Left ventricle myocardium inferior (tissue), 1 donor: ENCODE data around the gene MINK1. TPM values are rescaled to one million over a fixed set of nuclear protein-coding genes. Genes with fewer than 3 reads are reported as not detected.
"Not testable (repeated sequence)": the region's sequence is repeated elsewhere in the genome, so short reads cannot be mapped to it uniquely, and the experiment has no call there.

ENCODE experiments used
- DNase-seq: peaks from one replicate; pipeline ENCODE4 v3.0.0-alpha.2; 2020
- H3K27ac ChIP-seq: fragments of 200-600 bp; replicated peaks from 2 replicates; pipeline ENCODE4 v1.8.0; 2021
- H3K27me3 ChIP-seq: fragments of 200-600 bp; 2 replicates; pipeline ENCODE4 v1.8.0; 2021; ENCODE audit warnings: low read depth
- H3K36me3 ChIP-seq: fragments of 200-600 bp; 2 replicates; pipeline ENCODE4 v1.8.0; 2021
- H3K4me1 ChIP-seq: fragments of 200-600 bp; 2 replicates; pipeline ENCODE4 v1.8.0; 2021
- H3K4me3 ChIP-seq: fragments of 200-600 bp; 2 replicates; pipeline ENCODE4 v1.8.0; 2021; ENCODE audit warnings: mild to moderate bottlenecking, moderate library complexity
- H3K9me3 ChIP-seq: fragments of 200-600 bp; replicated peaks from 2 replicates; pipeline ENCODE4 v1.8.0; 2021
- CTCF ChIP-seq: fragments of 200-600 bp; IDR thresholded peaks from 2 replicates; pipeline ENCODE4 v1.8.0; 2021; ENCODE audit warnings: antibody characterized with exemption, mild to moderate bottlenecking, borderline replicate concordance
- intact Hi-C: fragments of 100-400 bp; cut with micrococcal nuclease; formaldehyde crosslinking; loops from one replicate; pipeline ENCODE4 v1.11.0; 2022
- total RNA-seq: library from RNA; stranded (reverse); fragmentation: NEBNext Ultra II Directional; extraction: Animal tissue kit (Norgen Biotek cat#: 25700); gene quantifications from one replicate; pipeline ENCODE4 v1.2.1, GENCODE V29; 2021
- donor health status: DM: no; HTN: yes; CAD: no; lungs with severe emphysema.

MINK1 gene
- total RNA-seq, 1 donor from 2014 or later = 50.9 TPM

- intact Hi-C loops = no loop called here
- Histone ChIP-seq H3K9me3 (no peaks in the 10 kb centered on the region), H3K4me3 (peak within 1 kb of the TSS; percentile 67), H3K4me1 (peaks cover 47% of the 10 kb centered on the region), H3K27ac (peak within 1 kb of the TSS; percentile 68), H3K36me3 (no peaks in the 10 kb centered on the region), H3K27me3 (peaks cover 39% of the 10 kb centered on the region)
- peak; percentile 83 for TF ChIP-seq CTCF
- DNase-seq = peak; percentile 51
These were observed 70.1 kb downstream of the MINK1 start, which contains the start of gene CHRNE for GRCh38 chr17:4903051-4903818. CHRNE (minus strand) TSS chr17:4903098; CDS start chr17:4903063, 35 bp downstream.

- not testable (repeated sequence) for H3K27me3 ChIP-seq, H3K36me3 ChIP-seq, H3K9me3 ChIP-seq, H3K4me3 ChIP-seq, H3K27ac ChIP-seq, DNase-seq
- peaks cover 31% of the 10 kb centered on the region for H3K4me1 ChIP-seq
- intact Hi-C loops = loop anchor here (5.0 kb wide), 1 partner anchor 156 kb away; no protein-coding TSS in a partner anchor
These were observed 73.5 kb downstream of the MINK1 start for GRCh38 chr17:4906642-4907041.

- intact Hi-C loops = loop anchor here (5.0 kb wide), 1 partner anchor 154 kb away; no protein-coding TSS in a partner anchor
- Histone ChIP-seq H3K4me1 (peaks cover 19% of the 10 kb centered on the region), H3K27ac (peak overlapping the region; percentile 80), H3K27me3 (peaks cover 4% of the 10 kb centered on the region), H3K36me3 (no peaks in the 10 kb centered on the region), H3K9me3 (no peaks in the 10 kb centered on the region), H3K4me3 (no peak overlapping the region)
- DNase-seq = no peak
- TF ChIP-seq CTCF = no peak
These were observed 75.2 kb downstream of the MINK1 start for GRCh38 chr17:4908301-4908700.

GRCh38 chr17:4908711-4909496 lies 75.8 kb downstream of the MINK1 start:
- peak; percentile 92 for TF ChIP-seq CTCF
- DNase-seq = peak; percentile 92
- no peaks in the 10 kb centered on the region for H3K9me3 ChIP-seq
- no peaks in the 10 kb centered on the region for H3K36me3 ChIP-seq
- H3K4me1 ChIP-seq = peaks cover 15% of the 10 kb centered on the region
- intact Hi-C loops = loop anchor here (5.0 kb wide), 1 partner anchor 153 kb away; no protein-coding TSS in a partner anchor
- H3K4me3 ChIP-seq = peak overlapping the region; percentile 19
- H3K27me3 ChIP-seq = peaks cover 4% of the 10 kb centered on the region
- H3K27ac ChIP-seq = peak overlapping the region; percentile 80

- H3K27ac ChIP-seq = no peak overlapping the region
- no peaks in the 10 kb centered on the region for H3K9me3 ChIP-seq
- H3K27me3 ChIP-seq = no peaks in the 10 kb centered on the region
- H3K4me1 ChIP-seq = peaks cover 8% of the 10 kb centered on the region
- no peak for TF ChIP-seq CTCF
- DNase-seq = no peak
- no peak overlapping the region for H3K4me3 ChIP-seq
- intact Hi-C loops = no loop called here
- H3K36me3 ChIP-seq = no peaks in the 10 kb centered on the region
These were observed 80.9 kb downstream of the MINK1 start for GRCh38 chr17:4913994-4914393.

GRCh38 chr17:4914551-4914950 lies 81.4 kb downstream of the MINK1 start:
- DNase-seq, H3K4me3 ChIP-seq, H3K27me3 ChIP-seq, intact Hi-C loops, H3K4me1 ChIP-seq, H3K27ac ChIP-seq, H3K9me3 ChIP-seq, H3K36me3 ChIP-seq: not testable (repeated sequence)
